Smooth muscle cell (in vitro differentiated cells): ENCODE results near the gene SLC6A12. TPM values are rescaled to one million over a fixed set of nuclear protein-coding genes. Genes with fewer than 3 reads are reported as not detected.

Source experiments
- DNase-seq: peaks from one replicate; lab custom pipeline; 2025; ENCODE audit not compliant: unreplicated experiment; lab: John Stamatoyannopoulos, UW
- H2AFZ ChIP-seq: fragments of 200-600 bp; sonication (generic); 2 replicates; pipeline ENCODE4 v1.6.0; 2016; ENCODE audit warnings: antibody characterized with exemption, low read depth, mild to moderate bottlenecking
- H3F3A ChIP-seq: fragments of 200-600 bp; sonication (generic); 2 replicates; pipeline ENCODE4 v1.6.0; 2017; ENCODE audit warnings: antibody characterized with exemption, low read depth
- H3K27ac ChIP-seq: fragments of 200-600 bp; sonication (generic); 2 replicates; pipeline ENCODE4 v1.5.1; 2016; ENCODE audit warnings: low read depth, mild to moderate bottlenecking
- H3K27me3 ChIP-seq: fragments of 200-600 bp; sonication (generic); 2 replicates; pipeline ENCODE4 v1.6.1; 2016; ENCODE audit warnings: low read depth, mild to moderate bottlenecking
- H3K36me3 ChIP-seq: fragments of 200-600 bp; sonication (generic); 2 replicates; pipeline ENCODE4 v1.5.1; 2016; ENCODE audit warnings: low read depth
- H3K4me1 ChIP-seq: fragments of 200-600 bp; sonication (generic); 2 replicates; pipeline ENCODE4 v1.5.1; 2016; ENCODE audit warnings: low read depth
- H3K4me2 ChIP-seq: fragments of 200-600 bp; sonication (generic); 2 replicates; pipeline ENCODE4 v1.6.0; 2016; ENCODE audit warnings: mild to moderate bottlenecking
- H3K4me3 ChIP-seq: fragments of 200-600 bp; sonication (generic); 2 replicates; pipeline ENCODE4 v1.5.1; 2016; ENCODE audit warnings: mild to moderate bottlenecking
- H3K79me2 ChIP-seq: fragments of 200-600 bp; sonication (generic); 2 replicates; pipeline ENCODE4 v1.6.0; 2016; ENCODE audit warnings: low read depth, mild to moderate bottlenecking
- H3K9ac ChIP-seq: fragments of 200-600 bp; sonication (generic); 2 replicates; pipeline ENCODE4 v1.6.0; 2016; ENCODE audit warnings: low read depth
- H3K9me3 ChIP-seq: fragments of 200-600 bp; sonication (generic); replicated peaks from 2 replicates; pipeline ENCODE4 v1.5.1; 2016; ENCODE audit warnings: low read depth
- H4K20me1 ChIP-seq: fragments of 200-600 bp; sonication (generic); 2 replicates; pipeline ENCODE4 v1.6.0; 2016; ENCODE audit warnings: low read depth
- CTCF ChIP-seq: fragments of 200-600 bp; sonication (generic); IDR thresholded peaks from 2 replicates; pipeline ENCODE4 v1.5.1; 2017; ENCODE audit warnings: borderline replicate concordance, mild to moderate bottlenecking, antibody characterized with exemption; ENCODE audit not compliant: insufficient read depth, poor library complexity, severe bottlenecking
- WGBS: methylation state at CpG from one replicate; pipeline ENCODE4 v1.1.7; 2016; ENCODE audit warnings: low lambda C conversion rate; 5-methylcytosine and 5-hydroxymethylcytosine counted together
- polyA plus RNA-seq: library from polyadenylated mRNA; unstranded; fragments of >200 nt; fragmentation: Nextera tagmentation; extraction: Ambion mirVana; gene quantifications from 2 replicates; pipeline ENCODE4 v1.2.1, GENCODE V29; 2016
- total RNA-seq: library from RNA; depleted of rRNA; stranded (reverse); fragments of >200 nt; gene quantifications from 2 replicates; pipeline ENCODE4 v1.2.3, GENCODE V29; 2014

Gene SLC6A12
- total and polyA plus RNA-seq, 2 experiments from 2014 or later: 0.22 TPM; not detected in 1

DNA sequence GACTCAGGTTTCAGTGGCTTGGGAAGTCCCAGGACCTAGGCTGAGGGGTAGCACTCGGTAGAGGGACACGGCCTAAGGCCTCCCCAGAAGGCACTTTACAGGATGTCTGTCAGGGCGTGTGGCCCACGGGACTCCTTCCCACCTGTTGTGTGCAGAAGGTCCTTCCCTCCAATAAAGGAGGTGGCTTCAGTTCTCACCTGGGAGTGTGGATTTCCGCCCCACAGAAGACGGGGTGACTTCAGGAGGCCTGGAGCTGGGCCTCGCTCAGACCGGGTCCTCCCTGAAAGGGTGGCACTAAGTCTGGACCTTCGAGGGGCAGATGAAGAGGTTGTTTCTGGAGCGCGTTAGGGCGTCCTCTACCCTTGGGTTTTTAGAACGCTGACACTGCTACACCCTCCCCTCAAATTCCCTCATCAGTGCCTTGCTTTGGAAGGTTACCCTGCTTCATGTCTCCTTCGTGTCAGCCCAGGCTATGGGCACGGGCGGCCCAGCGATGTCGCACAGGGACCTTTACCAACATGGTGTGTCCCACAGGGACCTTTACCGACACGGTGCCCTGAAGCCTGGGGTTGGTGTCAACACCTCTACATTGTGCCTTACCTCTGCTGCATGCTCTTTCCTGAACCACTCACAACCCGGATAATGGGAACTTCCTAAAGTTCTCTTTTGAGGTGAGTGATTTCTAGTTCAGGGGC lies 7.1 kb downstream of the SLC6A12 start:
- Histone ChIP-seq H4K20me1 (no peaks in the 10 kb centered on the region), H3K9ac (no peak overlapping the region), H3K27me3 (peaks cover 17% of the 10 kb centered on the region), H3K4me2 (no peak overlapping the region), H3K79me2 (no peaks in the 10 kb centered on the region), H3K9me3 (no peaks in the 10 kb centered on the region), H3K4me3 (no peak overlapping the region), H3K36me3 (no peaks in the 10 kb centered on the region), H3K4me1 (peaks cover 6% of the 10 kb centered on the region), H3F3A (no peaks in the 10 kb centered on the region), H2AFZ (no peak overlapping the region), H3K27ac (no peak overlapping the region)
- DNase-seq: no peak
- TF ChIP-seq CTCF: no peak
- WGBS: 92% methylated on average over 21 of the region's 21 CpGs

GRCh38 chr12:205026-205425 lies 8.9 kb downstream of the SLC6A12 start:
- H2AFZ ChIP-seq: no peak overlapping the region
- peaks cover 11% of the 10 kb centered on the region for H3K27me3 ChIP-seq
- H4K20me1 ChIP-seq: no peaks in the 10 kb centered on the region
- peaks cover 6% of the 10 kb centered on the region for H3K4me1 ChIP-seq
- H3K36me3 ChIP-seq: no peaks in the 10 kb centered on the region
- no peak overlapping the region for H3K4me3 ChIP-seq
- TF ChIP-seq CTCF: no peak
- no peak overlapping the region for H3K4me2 ChIP-seq
- H3K9ac ChIP-seq: no peak overlapping the region
- H3K27ac ChIP-seq: no peak overlapping the region
- H3K9me3 ChIP-seq: no peaks in the 10 kb centered on the region
- no peaks in the 10 kb centered on the region for H3K79me2 ChIP-seq
- no peaks in the 10 kb centered on the region for H3F3A ChIP-seq
- WGBS: 89% methylated on average over 4 of the region's 4 CpGs
- DNase-seq: no peak

GRCh38 chr12:204261-204678 lies 9.7 kb downstream of the SLC6A12 start:
- Histone ChIP-seq H3K36me3 (no peaks in the 10 kb centered on the region), H2AFZ (peak overlapping the region; percentile 84), H3K4me3 (peak overlapping the region; percentile 77), H3K4me1 (peaks cover 6% of the 10 kb centered on the region), H3K9me3 (no peaks in the 10 kb centered on the region), H3K4me2 (peak overlapping the region; percentile 86), H3F3A (no peaks in the 10 kb centered on the region), H4K20me1 (no peaks in the 10 kb centered on the region), H3K79me2 (no peaks in the 10 kb centered on the region), H3K9ac (no peak overlapping the region), H3K27me3 (peaks cover 11% of the 10 kb centered on the region), H3K27ac (no peak overlapping the region)
- 75% methylated on average over 11 of the region's 11 CpGs for WGBS
- no peak for DNase-seq
- no peak for TF ChIP-seq CTCF
